Measurements from ENCODE around the gene PIK3C2A. TPM values are rescaled to one million over a fixed set of nuclear protein-coding genes. Genes with fewer than 3 reads are reported as not detected.

Gene PIK3C2A
- total and polyA plus RNA-seq, 2 of the 13 experiments (the other 11 are each of a cell fraction or from before 2014, with no cell fraction given) = 27.5 to 49.9 TPM

GRCh38 chr11:17207317-17208256, at the start of gene PIK3C2A (continued):
- TF ChIP-seq PBX3 (CRISPR knock-in tag; IDR thresholded peaks at IDR 0.05; ENCODE audit: borderline replicate concordance) = no peak
- TF ChIP-seq ZBED4 (CRISPR knock-in tag; IDR thresholded peaks at IDR 0.05; ENCODE audit: borderline replicate concordance) = peak; percentile 36; the same call in 1 of the 2 replicates
- TF ChIP-seq MEIS1 (CRISPR knock-in tag; IDR thresholded peaks at IDR 0.05; ENCODE audit: borderline replicate concordance) = 0 out of 2 replicates have a peak, but pooled peaks have one; percentile 52
- peak; percentile 67; the same call in 1 of the 2 replicates for TF ChIP-seq ZHX2 (IDR thresholded peaks at IDR 0.05; ENCODE audit: low read depth)
- no peak for TF ChIP-seq ZHX2 (CRISPR knock-in tag; IDR thresholded peaks at IDR 0.05; ENCODE audit: borderline replicate concordance)
- 0 out of 2 replicates have a peak, but pooled peaks have one; percentile 78 for TF ChIP-seq TIGD3 (CRISPR knock-in tag; IDR thresholded peaks at IDR 0.05; ENCODE audit: borderline replicate concordance)
- TF ChIP-seq GRHL1 (CRISPR knock-in tag; conservative IDR thresholded peaks at IDR 0.05) = no peak
- peak; percentile 59; the same call in 1 of the 2 replicates for TF ChIP-seq ZNF704 (CRISPR knock-in tag; IDR thresholded peaks at IDR 0.05; ENCODE audit: borderline replicate concordance)
- no peak for TF ChIP-seq CHD4 (IDR thresholded peaks at IDR 0.05; ENCODE audit: borderline replicate concordance, low read length)
- TF ChIP-seq ERF (CRISPR knock-in tag; IDR thresholded peaks at IDR 0.05) = peak; percentile 73; the same call in 1 of the 2 replicates

Measured in HepG2 (cell line).